ENCODE measurements around the gene PREPL.

The PREPL gene

GRCh38 chr2:44377486-44377885 is 16.2 kb upstream of the PREPL start:
- Histone ChIP-seq H3K79me2 (ENCODE audit: low read length) (no peaks in the 10 kb centered on the region), H2AFZ (ENCODE audit: low read length) (no peak overlapping the region), H3K4me1 (ENCODE audit: low read length) (no peaks in the 10 kb centered on the region), H3K9me2 (replicated peaks; ENCODE audit: insufficient read depth, low read length) (no peaks in the 10 kb centered on the region), H3F3A (ENCODE audit: insufficient read depth, low read length) (no peaks in the 10 kb centered on the region), H3K27ac (ENCODE audit: low read length) (no peak overlapping the region), H4K20me1 (ENCODE audit: insufficient read depth, low read length) (no peaks in the 10 kb centered on the region), H3K36me3 (replicated peaks; ENCODE audit: insufficient read depth, low read length) (no peaks in the 10 kb centered on the region), H3K9ac (ENCODE audit: low read length) (no peak overlapping the region), H3K9me3 (replicated peaks; ENCODE audit: insufficient read depth, low read length) (no peaks in the 10 kb centered on the region), H3K4me3 (ENCODE audit: low read length) (no peak overlapping the region), H3K4me2 (ENCODE audit: low read depth, low read length) (no peak overlapping the region), H3K27me3 (replicated peaks; ENCODE audit: insufficient read depth, low read length) (no peaks in the 10 kb centered on the region)
- no peak for DNase-seq
- TF ChIP-seq CTCF (IDR thresholded peaks at IDR 0.05; ENCODE audit: low read length) (no peak), EZH2phosphoT487 (IDR thresholded peaks at IDR 0.05; ENCODE audit: low read length) (no peak), EZH2 (optimal IDR thresholded peaks at IDR 0.05; ENCODE audit: low read depth, low read length) (no peak)

GRCh38 chr2:44372246-44372645 is 11.0 kb upstream of the PREPL start:
- Histone ChIP-seq H3K36me3 (replicated peaks; ENCODE audit: insufficient read depth, low read length) (no peaks in the 10 kb centered on the region), H3K27ac (ENCODE audit: low read length) (no peak overlapping the region), H3K4me3 (ENCODE audit: low read length) (no peak overlapping the region)

GRCh38 chr2:44371445-44371844 is 10.2 kb upstream of the PREPL start:
- Histone ChIP-seq H2AFZ (ENCODE audit: low read length) (no peak overlapping the region), H3K36me3 (replicated peaks; ENCODE audit: insufficient read depth, low read length) (no peaks in the 10 kb centered on the region), H3K9me2 (replicated peaks; ENCODE audit: insufficient read depth, low read length) (no peaks in the 10 kb centered on the region), H3K9ac (ENCODE audit: low read length) (no peak overlapping the region), H3K4me1 (ENCODE audit: low read length) (peaks cover 4% of the 10 kb centered on the region; the same call in 1 of the 2 replicates), H3F3A (ENCODE audit: insufficient read depth, low read length) (peaks cover 4% of the 10 kb centered on the region; the same call in 1 of the 2 replicates), H3K27me3 (replicated peaks; ENCODE audit: insufficient read depth, low read length) (no peaks in the 10 kb centered on the region), H3K9me3 (replicated peaks; ENCODE audit: insufficient read depth, low read length) (no peaks in the 10 kb centered on the region), H3K4me2 (ENCODE audit: low read depth, low read length) (no peak overlapping the region), H4K20me1 (ENCODE audit: insufficient read depth, low read length) (no peaks in the 10 kb centered on the region), H3K4me3 (ENCODE audit: low read length) (no peak overlapping the region), H3K27ac (ENCODE audit: low read length) (no peak overlapping the region), H3K79me2 (ENCODE audit: low read length) (peaks cover 11% of the 10 kb centered on the region; the same call in 1 of the 2 replicates)
- no peak for DNase-seq
- no peak for TF ChIP-seq CTCF (IDR thresholded peaks at IDR 0.05; ENCODE audit: low read length)
- no peak for TF ChIP-seq EZH2phosphoT487 (IDR thresholded peaks at IDR 0.05; ENCODE audit: low read length)
- no peak for TF ChIP-seq EZH2 (optimal IDR thresholded peaks at IDR 0.05; ENCODE audit: low read depth, low read length)

More at GRCh38 chr2:44372246-44372645, 11.0 kb upstream of the PREPL start:
- Histone ChIP-seq H3K9me3 (replicated peaks; ENCODE audit: insufficient read depth, low read length) (no peaks in the 10 kb centered on the region), H2AFZ (ENCODE audit: low read length) (no peak overlapping the region), H3K4me2 (ENCODE audit: low read depth, low read length) (no peak overlapping the region), H3K9ac (ENCODE audit: low read length) (no peak overlapping the region), H3K27me3 (replicated peaks; ENCODE audit: insufficient read depth, low read length) (no peaks in the 10 kb centered on the region), H3F3A (ENCODE audit: insufficient read depth, low read length) (peaks cover 4% of the 10 kb centered on the region; the same call in 1 of the 2 replicates), H4K20me1 (ENCODE audit: insufficient read depth, low read length) (no peaks in the 10 kb centered on the region), H3K9me2 (replicated peaks; ENCODE audit: insufficient read depth, low read length) (no peaks in the 10 kb centered on the region), H3K4me1 (ENCODE audit: low read length) (peaks cover 4% of the 10 kb centered on the region; the same call in 1 of the 2 replicates), H3K79me2 (ENCODE audit: low read length) (peaks cover 10% of the 10 kb centered on the region; the same call in 1 of the 2 replicates)
- no peak for DNase-seq
- no peak for TF ChIP-seq EZH2phosphoT487 (IDR thresholded peaks at IDR 0.05; ENCODE audit: low read length)
- no peak for TF ChIP-seq CTCF (IDR thresholded peaks at IDR 0.05; ENCODE audit: low read length)
- no peak for TF ChIP-seq EZH2 (optimal IDR thresholded peaks at IDR 0.05; ENCODE audit: low read depth, low read length)
